Activated T-helper 9 cell treated with anti-CD3 and anti-CD28 coated beads, Interleukin-2, amount 50 U/mL, for 16 hours (primary cell): ENCODE data around the gene ATP6V1G1.

ENCODE experiments used
- DNase-seq: peaks from one replicate; pipeline ENCODE4 v3.0.0-alpha.2; 2020; ENCODE audit warnings: low read depth

Gene ATP6V1G1

DNA sequence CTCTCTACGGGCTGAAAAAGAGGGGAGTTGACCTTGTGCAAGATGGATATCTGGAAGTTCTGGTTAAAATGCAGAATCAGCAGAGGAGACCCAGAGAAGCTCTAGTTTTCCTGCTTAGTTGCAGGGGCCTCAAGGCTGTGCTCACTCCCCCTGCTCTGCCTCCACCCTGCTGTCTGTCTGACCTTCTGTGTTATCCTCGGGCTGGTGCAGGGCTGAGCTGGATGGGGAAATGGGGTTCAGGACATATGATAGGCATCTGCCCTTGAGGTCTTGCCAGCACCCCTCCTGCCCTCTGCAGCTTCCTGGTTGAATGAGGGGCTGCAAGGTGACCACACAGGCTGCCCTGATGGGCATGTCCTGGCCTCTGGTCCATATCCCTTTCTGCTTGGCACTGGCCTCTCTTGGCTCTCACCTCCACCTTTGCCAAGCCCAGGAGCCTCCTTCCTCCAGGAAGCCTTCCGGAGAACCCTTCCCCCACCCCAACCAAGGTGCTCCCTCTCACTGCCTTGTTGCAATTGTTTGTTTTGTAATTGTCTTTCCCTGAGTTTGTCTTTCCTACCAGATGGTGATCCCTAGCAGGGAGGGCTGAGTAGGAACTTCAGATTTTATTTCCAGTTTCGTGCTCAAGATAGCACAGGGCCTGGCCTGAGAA, 24.8 kb downstream of the ATP6V1G1 start:
- DNase-seq, result no peak

DNA sequence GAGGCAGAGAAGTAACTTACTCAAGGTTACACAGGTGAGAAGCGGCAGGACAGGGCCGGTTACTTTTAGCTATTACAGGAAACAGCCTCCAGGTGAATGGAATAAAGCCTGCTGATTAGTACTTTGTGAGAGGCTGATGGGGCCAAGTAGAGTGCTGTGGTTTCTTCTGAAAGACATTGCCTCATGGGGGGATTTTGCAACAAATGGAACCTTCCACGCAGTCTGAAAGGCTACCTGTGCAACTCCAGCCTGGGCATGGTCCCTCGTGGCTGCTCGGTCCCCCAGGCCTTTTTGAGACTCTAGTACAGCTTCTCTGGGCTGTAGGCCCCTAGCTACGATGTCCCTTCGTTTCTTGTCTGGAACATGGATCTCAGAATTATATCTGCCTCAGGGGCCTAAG, 25.5 kb downstream of the ATP6V1G1 start:
- DNase-seq, result no peak

DNA sequence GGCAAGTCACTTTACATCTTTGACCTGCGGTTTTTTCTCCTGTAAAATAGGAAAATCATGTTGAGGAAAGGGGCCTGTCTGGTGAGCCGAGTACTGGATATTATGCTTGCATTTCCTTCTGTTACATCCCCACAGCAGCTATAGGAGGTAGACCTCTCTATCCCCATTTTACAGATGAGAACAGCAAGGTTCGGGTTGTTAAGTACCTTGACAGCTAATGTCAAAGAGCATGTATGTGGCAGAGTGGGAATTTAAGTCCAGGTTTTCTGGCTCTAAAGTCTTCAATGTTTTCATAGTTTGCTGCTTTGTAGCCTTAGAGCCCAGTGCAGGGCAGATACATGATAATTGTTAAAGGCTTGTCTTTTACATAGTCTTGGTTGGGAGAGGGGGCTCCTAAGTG, 26.4 kb downstream of the ATP6V1G1 start:
- no peak for DNase-seq

DNA sequence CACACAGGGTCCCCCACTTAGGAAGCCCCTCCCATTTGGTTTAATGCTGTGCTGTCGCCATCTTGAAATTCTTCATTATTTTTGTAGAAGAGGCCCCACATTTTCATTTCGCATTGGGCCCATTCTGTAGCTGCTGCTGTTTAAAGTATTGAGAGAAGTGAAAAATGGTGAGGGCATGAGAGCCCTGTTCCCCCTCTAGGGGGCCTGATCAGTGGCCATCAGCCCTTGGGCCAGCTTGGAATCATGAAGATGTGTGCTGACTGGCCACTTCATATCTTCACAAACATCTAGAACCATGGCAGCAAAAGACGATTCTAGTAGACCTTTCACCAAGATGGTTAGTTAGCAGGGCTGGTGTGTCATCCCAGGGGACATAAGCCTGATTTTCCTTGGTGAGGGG, 26.8 kb downstream of the ATP6V1G1 start:
- no peak for DNase-seq

DNA sequence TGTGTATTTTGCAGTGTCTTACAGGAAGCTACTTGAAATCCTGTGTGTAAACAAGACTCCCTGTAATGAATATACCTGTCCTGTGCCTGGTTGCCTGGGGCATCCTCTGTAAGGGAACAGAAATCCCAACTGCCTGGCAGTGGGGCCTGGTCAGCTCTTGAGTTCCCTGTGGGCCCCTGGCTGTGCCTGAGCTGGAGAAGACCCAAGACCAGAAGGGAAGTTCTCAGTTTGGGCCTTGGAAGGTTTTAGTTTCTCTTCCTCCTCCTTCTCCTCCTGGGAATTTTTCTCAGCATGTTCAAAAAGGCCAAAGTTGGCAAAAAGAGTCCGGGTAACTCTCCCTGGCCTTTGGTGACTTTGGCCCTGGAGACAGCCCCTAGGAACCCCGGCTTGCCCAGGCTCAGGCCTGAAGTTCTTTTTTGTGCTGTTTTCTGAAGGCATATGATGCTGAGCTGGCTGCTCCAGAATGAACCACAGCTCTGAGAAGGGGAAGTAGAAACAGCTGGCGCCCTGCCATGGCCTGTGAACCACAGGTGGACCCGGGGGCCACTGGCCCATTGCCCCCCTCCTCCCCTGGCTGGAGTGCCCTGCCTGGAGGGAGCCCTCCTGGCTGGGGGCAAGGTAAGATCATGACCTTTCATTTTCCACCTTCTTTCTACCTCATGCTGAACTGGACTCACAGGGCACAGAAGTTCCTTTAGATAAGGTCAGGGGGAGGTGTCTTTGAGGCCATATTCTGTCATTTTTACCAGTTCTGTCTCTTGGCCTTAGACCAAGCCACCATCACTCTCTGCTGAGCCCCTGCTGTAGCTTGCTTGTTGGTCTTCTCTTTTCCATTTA, 29.3 kb downstream of the ATP6V1G1 start:
- DNase-seq, result no peak

DNA sequence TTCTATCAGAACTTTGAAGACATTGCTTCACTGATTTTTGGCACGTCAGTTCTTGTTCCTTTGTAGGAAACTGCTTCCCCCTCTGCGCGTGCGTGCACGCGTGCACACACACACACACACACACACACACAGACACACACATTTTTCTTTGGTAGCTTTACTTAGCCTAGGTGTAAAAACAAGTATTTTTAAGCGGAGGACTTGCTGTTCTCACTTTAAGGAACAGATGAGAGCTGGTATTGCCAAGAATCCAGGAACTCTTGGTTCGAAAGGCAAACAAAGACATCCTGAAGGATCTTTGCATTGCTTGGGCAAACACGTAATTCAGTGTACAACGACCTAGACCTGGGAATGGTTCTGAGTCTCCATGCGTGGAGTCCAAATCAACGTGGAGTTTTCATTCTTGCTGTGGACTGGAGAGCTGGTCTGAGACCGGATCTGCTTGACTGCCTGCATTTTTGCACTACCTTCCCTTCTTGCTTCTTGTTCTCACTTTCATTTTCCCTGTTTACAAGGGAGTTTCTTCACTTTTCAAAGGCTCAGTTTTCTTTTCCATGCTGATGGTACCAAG, 31.7 kb downstream of the ATP6V1G1 start:
- DNase-seq, result no peak

DNA sequence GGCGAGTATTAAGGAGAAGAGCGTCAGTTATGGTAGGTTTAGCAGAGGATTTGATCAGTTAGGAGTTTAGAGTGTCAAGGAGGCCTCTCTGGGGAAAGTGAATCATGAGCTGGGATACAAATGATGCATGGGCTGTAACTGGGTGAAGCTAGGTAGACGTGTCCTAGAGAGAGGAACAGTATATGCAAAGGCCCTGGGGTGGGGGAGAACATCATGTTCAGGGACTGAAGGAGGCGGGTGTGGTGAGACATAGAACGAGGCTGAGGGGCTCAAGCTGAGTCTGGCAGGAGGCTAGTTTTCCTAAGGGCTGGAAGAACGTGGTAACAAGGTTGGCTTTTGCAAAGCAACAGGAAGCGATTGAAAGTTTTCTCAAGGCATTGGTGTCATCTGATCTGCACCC, 34.0 kb downstream of the ATP6V1G1 start:
- no peak for DNase-seq

DNA sequence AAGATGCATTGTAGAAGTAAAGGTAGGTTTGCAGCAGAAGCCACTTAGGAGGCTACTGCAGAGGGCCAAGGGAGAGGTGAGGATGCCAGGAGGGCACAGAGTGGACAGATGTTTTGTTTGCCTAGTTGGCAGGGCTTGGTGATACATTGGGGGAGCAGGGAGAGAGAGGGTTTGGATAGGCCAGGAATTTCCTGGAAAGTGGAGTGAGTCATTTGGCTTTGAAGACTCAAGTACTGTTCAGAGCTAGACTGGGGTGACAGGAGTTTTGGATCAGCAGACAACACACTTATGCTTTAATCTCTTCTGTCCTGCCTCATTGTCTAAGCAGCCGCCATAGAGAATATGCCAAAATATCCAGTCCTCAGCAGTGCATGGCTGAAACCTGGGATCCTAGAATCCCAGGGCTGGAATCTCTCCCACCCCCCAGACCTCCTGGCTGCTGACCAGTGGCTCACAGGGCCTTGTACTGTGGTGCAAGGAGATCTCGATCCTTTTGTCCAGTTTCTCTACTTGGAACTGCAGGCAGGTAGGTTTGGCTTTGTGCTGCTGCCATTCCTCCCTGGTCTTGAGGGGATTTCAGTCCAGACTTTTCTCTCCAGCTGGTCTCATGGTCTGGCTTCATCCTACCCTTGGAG, 34.5 kb downstream of the ATP6V1G1 start:
- DNase-seq, result no peak

DNA sequence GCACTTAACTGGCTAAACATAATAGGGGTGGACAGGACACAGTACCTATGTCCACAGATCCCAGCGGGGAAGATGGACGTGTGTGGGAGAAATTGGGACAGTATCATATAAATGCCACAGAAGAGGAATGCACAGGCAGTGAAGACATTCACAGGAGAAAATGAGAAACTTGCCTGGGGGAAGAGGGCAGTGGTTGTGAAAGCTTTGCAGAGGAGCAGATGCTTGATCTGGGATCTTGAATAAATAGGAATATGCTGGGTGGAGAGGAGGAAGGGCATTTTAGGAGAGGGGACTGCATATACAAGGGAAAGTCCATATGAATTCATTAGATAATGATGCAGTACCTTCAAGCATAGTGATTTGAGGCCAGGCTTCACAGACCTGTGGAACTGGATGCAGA, 37.1 kb downstream of the ATP6V1G1 start:
- DNase-seq, result no peak

DNA sequence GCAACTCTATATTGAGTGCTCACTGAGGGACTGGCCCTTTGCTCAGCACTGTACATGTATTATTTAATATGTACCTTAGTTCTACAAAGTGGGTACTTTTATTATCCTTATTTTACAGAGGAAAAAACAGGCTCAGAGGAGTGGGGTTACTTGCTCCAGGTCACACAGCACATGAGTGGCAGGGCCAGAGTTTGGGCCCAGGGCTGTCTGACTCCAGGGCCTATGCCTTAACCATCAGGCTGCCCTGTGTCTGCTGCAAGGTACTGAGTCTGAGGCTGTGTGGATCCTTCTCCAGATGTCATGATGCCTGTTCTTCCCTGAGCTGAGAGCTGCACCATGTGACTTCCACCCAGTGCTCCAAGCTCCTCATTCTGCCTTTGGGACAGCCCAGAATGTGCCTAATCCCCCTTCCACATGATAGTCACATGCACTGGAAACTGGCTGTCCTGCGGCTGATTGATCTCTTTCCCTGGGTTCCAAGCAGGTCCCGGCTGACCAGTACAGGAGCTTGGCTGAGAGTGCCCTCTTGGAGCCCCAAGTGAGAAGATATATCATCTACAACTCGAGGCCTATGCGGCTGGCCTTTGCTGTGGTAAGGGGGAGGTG, 38.9 kb downstream of the ATP6V1G1 start:
- no peak for DNase-seq

DNA sequence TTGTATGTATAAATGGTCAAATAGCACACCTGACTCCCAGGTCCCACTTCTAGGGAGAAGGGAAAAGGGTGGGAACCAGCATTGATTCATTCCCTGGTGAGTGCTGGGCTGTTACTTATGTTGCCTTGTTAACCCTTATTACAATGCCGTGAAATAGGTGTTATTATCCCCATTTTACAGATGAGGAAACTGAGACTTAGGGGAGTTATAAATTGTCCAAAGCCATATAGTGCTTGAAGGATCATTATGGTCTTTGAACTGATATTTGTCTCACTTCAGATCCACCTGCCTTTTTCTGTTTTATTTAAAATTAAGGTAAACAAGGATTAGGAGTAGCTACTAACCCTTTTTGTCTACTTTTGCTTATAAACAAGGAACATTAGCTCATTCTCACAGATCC, 40.0 kb downstream of the ATP6V1G1 start:
- no peak for DNase-seq

DNA sequence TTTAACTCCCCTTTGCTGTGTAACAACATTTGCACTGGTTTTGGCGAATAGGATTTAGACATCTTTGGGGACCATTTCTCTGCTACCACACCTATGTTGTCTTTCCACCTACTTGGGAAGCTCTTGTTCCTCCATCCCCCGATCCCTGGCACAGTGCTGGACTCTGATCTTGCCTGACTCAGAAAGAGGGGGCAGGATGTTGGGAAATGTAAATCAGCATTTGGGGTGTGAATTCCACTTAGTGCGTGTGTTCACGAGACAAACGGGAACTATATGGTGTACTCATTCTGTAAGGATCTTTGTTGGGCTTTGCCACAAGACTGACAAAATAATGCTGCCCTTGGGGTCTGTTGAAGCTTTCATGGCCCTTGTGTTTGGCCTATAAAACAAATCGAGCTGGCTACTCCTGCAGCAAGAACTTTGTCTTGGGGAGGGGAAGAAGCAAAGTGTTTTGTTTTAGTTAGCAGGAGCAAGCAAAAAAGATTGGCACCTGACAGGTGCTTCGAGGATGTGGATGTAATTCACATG, 42.1 kb downstream of the ATP6V1G1 start:
- no peak for DNase-seq

DNA sequence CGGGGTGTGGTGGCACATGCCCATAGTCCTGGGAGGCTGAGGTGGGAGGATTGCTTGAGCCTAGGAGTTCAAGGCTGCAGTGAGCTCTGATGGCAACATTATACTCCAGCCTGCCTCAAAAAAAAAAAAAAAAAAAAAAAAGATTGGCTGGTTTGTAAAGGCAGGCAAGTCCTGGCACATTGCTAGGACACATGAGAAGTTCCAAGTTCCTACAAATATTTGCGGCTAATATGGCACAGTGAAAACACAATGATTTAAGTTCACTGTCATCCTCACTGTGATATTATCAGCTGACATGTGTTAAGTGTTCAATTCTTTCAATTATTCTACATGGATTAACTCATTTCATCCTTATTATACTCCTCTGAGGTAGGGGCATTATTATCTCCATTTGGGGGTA, 43.6 kb downstream of the ATP6V1G1 start:
- DNase-seq, result no peak

DNA sequence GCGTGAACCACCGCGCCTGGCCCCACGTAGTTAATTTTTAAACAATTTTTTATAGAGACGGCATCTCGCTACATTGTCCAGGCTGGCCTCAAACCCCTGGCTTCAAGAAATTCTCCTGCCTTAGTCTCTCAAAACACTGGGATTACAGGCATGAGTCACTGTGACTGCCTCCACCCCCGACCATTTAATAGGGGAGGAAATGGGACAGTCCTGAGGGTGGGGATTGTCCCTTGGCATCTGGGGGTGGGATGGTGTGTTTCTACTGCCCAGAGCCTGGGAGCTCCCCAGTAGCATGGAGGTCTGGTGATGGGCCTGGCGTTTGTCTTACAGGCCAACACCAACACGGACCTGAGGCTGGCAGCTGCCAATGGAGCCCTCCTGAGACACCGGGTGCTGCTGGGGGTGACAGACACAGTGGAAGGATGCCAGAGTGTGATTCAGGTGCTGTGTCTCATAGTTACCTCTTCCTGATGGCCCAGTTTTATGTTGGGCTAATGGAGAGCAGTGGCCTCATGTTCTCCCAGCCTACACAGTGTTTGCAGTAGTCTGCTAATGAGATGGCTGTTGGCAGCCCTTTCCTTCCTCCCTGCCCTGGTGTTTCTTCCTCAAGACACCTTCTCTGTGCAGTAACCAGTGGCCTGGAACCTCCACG, 46.0 kb downstream of the ATP6V1G1 start:
- no peak for DNase-seq

DNA sequence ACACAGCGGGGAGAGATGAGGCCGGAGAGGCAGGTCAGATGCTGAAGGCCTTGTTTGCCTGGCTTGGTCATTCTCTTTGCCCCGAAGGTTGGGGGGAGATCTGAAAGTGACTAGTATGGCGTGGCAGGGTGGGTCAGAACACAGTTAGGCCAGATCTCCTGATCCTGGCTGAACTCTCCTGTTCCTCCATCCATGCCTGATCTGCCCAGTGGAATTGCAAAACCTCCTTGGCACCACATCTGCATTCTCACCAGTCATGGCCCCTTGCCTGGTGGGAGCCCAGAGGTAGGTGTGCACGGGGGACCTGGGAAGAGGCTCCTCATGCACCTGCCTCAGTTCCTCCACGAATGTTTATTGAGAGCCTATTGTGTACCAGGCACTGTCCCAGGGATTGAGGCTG, 46.8 kb downstream of the ATP6V1G1 start:
- DNase-seq, result no peak

DNA sequence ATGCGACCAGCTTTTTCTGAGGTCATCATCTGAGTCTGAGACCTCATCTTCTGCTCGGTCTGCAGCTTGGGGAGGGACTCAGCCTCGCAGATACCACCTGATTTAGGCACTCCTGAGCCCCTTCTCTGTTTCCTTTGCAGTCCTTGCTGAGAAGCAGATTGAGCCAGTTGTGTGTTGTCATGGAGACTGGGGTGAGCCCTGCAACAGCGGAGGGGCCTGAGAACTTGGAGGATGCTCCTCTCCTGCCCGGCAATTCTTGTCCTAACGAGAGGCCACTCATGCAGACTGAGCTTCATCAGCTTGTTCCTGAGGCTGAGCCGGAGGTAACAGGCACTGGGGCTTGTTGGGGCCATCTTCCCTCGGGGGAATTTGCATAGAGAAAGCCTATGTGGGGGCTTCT, 50.8 kb downstream of the ATP6V1G1 start:
- DNase-seq, result no peak

DNA sequence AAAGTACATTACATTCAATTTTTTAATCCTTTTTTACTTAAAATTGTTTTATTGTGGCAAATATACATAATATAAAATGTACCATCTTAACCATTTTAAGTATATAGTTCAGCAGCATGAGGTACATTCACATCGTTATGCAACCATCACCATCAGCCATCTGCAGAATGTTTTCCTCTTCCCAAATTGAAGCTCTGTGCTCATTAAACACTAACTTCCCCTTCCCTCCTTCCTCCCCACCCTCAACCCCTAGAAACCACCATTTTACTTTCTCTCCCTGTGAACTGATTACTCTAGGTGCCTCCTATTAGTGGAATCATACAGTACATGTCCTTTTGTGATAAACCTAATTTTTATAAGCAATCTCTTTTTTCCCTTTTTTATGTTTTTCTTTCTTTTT, 54.4 kb downstream of the ATP6V1G1 start:
- no peak for DNase-seq

DNA sequence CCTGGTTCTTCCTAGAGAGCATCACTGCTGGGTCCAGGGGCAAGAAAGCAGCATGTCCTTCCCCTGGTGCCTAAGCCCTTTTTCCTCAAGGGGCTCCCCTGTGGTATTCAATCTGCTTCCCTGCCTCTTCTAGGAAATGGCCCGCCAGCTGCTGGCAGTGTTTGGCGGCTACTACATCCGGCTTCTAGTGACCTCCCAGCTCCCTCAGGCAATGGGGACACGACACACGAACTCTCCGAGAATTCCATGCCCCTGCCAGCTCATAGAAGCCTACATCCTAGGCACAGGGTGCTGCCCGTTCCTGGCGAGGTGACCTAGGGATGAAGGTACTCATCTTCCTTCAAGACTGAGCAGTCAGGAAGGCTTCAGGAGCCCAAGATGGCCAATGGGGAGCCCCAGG, 55.4 kb downstream of the ATP6V1G1 start:
- no peak for DNase-seq

DNA sequence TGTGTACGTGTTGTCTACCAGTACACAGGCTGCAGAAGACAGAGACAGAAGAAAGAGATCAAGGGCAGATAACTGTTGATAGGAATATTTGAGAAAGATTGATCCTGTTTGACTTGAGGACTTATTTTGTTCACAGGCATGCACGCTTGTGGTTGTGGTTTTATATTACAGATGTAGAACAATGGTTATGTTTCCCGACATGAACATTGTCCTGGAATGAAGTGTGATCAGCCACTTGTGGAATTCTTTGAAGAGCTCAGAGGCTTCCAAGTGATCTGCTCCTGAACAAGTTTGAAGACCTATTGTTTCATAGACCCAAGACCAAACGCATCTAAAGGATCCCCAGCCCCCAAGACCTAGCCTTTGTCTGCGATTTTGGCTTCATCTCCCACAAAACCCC, 56.3 kb downstream of the ATP6V1G1 start:
- DNase-seq, result no peak
